SJCRH30 (cell line): ENCODE measurements around the gene GCH1. TPM values are rescaled to one million over a fixed set of nuclear protein-coding genes. Genes with fewer than 3 reads are reported as not detected.
"Not testable (repeated sequence)": the region's sequence is repeated elsewhere in the genome, so short reads cannot be mapped to it uniquely, and the experiment has no call there.

ENCODE experiments used
- DNase-seq, 2 experiments: peaks; one replicate each; pipeline ENCODE4 v3.0.0-alpha.2; 2015 to 2020
- H3K27ac ChIP-seq: fragments of 250-450 bp; sonication (Bioruptor Pico); 2 replicates; pipeline ENCODE4 v1.5.1; 2020; ENCODE audit warnings: mild to moderate bottlenecking, moderate library complexity
- H3K27me3 ChIP-seq: fragments of 250-450 bp; sonication (Bioruptor Pico); 2 replicates; pipeline ENCODE4 v1.5.1; 2020; ENCODE audit warnings: mild to moderate bottlenecking, moderate library complexity
- H3K36me3 ChIP-seq: fragments of 250-450 bp; sonication (Bioruptor Pico); 2 replicates; pipeline ENCODE4 v1.5.1; 2020; ENCODE audit warnings: mild to moderate bottlenecking, moderate library complexity
- H3K4me1 ChIP-seq: fragments of 250-450 bp; sonication (Bioruptor Pico); 2 replicates; pipeline ENCODE4 v1.5.1; 2020; ENCODE audit warnings: mild to moderate bottlenecking, moderate library complexity
- H3K4me3 ChIP-seq: fragments of 250-450 bp; sonication (Bioruptor Pico); 2 replicates; pipeline ENCODE4 v1.5.1; 2020; ENCODE audit warnings: mild to moderate bottlenecking, moderate library complexity
- H3K9me3 ChIP-seq: fragments of 250-450 bp; sonication (Bioruptor Pico); replicated peaks from 2 replicates; pipeline ENCODE4 v1.5.1; 2020; ENCODE audit warnings: mild to moderate bottlenecking, moderate library complexity
- total RNA-seq: library from RNA; depleted of rRNA; stranded (reverse); fragments of >200 nt; shearing (Covaris generic); gene quantifications from 2 replicates; pipeline ENCODE4 v1.2.3, GENCODE V29; 2014

GCH1 gene
- total RNA-seq, 1 experiment from 2014 or later, result 3.0 TPM

GRCh38 chr14:54809767-54810166 lies 92.9 kb downstream of the GCH1 start:
- Histone ChIP-seq H3K9me3 (no peaks in the 10 kb centered on the region), H3K36me3 (no peaks in the 10 kb centered on the region), H3K27ac (no peak overlapping the region), H3K27me3 (no peaks in the 10 kb centered on the region), H3K4me3 (no peak overlapping the region), H3K4me1 (no peaks in the 10 kb centered on the region)
- DNase-seq, result no peak

DNA sequence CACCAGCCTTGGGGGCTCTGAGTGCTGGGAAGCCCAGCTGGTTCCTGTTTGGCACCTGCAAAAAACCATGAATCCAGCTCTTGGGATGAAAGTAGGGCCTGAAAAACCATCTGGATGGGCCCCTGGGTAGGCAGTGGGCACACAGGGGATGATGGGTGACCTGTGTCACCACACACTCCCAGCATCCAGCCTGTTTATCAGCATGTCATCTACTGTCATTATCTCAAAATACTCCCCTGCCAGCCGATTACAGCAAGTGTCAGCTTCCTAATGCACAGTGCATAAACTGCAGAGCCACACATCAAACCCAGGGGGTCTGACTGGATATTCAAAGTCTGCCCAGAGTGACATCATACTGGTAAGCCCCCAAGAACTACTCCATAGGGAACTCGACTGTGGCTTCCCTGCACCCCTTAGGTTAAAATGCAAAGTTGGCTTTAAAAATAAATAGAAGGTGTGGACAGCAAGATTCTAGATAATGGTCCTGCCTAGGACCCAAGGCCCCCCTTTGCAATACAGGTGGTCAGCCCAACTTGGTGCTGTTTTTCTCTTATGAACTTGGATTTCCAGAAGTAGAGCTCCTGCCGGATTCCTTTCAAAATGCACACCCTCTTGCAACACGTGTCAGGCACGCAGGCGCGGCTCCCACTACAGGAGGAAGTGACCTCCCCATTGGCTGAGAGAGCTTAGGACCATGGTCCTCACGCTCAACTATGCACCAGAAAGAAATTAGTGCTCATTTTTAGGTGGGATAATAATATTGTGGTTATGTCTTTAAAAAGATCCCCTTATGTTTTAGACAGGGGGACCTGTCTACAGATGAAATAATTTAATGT lies 94.1 kb downstream of the GCH1 start:
- Histone ChIP-seq H3K4me1 (no peaks in the 10 kb centered on the region), H3K27me3 (no peaks in the 10 kb centered on the region), H3K4me3 (no peak overlapping the region), H3K36me3 (no peaks in the 10 kb centered on the region), H3K9me3 (no peaks in the 10 kb centered on the region), H3K27ac (no peak overlapping the region)
- no peak for DNase-seq

DNA sequence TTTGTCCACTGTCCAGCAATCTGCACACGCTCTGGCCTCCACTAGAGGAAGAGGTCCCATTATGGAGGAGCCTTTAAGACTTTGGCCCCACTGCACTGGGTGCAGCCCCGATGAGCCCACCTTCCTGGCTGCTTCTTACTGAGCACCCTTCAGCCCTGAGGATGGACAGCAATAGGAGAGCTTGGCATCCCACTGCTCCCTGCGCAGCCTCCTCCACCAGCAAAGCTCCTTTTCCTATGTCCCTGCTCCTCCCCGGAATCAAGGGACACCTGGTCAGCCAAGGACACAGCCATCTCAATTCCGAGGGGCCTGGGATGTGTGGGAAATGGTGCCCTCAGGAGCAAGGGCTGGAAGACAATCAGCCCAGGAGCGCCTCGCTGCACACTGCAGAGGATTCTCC lies 94.7 kb downstream of the GCH1 start:
- Histone ChIP-seq H3K36me3 (no peaks in the 10 kb centered on the region), H3K4me1 (no peaks in the 10 kb centered on the region), H3K27me3 (no peaks in the 10 kb centered on the region), H3K9me3 (no peaks in the 10 kb centered on the region), H3K27ac (no peak overlapping the region), H3K4me3 (no peak overlapping the region)
- no peak for DNase-seq

GRCh38 chr14:54807428-54807827 lies 95.2 kb downstream of the GCH1 start:
- H3K4me3 ChIP-seq, result no peak overlapping the region
- no peaks in the 10 kb centered on the region for H3K9me3 ChIP-seq
- DNase-seq, result no peak
- no peaks in the 10 kb centered on the region for H3K27me3 ChIP-seq
- no peaks in the 10 kb centered on the region for H3K36me3 ChIP-seq
- H3K27ac ChIP-seq, result no peak overlapping the region
- no peaks in the 10 kb centered on the region for H3K4me1 ChIP-seq

DNA sequence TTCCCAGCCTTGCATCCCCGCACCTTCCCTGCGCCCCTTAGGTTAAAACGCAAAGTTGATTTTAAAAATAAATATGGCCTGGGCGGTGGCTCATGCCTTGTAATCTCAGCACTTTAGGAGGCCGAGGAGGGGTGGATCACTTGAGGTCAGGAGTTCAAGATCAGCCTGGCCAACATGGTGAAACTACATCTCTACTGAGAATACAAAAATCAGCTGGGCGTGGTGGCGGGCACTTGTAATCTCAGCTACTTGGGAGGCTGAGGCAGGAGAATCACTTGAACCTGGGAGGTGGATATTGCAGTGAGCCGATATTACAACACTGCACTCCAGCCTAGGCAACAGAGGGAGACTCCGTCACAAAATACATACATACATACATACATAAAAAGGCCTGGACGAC lies 96.0 kb downstream of the GCH1 start:
- no peak overlapping the region for H3K27ac ChIP-seq
- H3K4me3 ChIP-seq, result no peak overlapping the region
- no peaks in the 10 kb centered on the region for H3K9me3 ChIP-seq
- DNase-seq, result no peak
- H3K4me1 ChIP-seq, result no peaks in the 10 kb centered on the region
- H3K27me3 ChIP-seq, result no peaks in the 10 kb centered on the region
- H3K36me3 ChIP-seq, result no peaks in the 10 kb centered on the region

DNA sequence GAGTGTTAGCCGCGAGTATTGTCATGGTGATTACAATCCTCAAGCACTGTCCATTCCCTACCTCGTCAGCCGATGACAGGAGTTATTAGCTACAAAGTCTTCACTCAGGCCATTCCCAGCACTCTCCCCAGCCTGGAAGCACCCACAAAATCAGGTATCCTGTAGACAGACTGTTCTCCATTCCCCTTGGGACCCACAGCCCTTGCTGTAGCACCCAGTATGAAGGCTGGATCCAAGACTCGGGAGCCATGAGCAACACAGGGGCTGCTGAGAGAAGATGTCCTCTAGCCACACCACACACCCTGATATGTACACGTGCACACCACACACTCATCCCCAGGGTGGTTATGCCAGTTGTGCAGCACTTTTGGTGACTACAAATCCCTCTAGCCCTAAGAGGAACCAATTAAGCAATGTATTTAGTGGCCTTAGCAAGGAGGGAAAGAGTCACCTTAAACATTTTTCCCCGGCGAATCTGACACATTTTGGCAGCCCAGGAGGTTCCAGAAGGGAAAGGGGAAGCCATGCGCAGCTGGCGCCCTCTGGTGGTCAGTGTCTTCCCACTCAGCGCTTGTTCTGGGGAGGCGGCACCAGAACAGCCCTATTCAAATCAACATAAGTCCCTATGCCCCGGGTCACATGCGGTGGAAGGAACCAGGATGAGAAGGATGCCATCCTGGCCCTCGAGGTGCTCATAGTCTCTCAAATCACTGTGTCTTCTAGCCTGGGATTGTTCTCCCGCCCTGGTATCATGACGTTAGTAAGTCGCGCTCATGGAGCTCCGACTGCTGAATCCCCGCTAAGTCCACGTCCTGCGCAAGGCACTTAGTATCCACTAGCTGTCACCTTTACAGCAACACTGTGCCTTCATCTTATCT lies 96.9 kb downstream of the GCH1 start:
- Histone ChIP-seq H3K4me1 (no peaks in the 10 kb centered on the region), H3K9me3 (no peaks in the 10 kb centered on the region), H3K27me3 (no peaks in the 10 kb centered on the region), H3K36me3 (no peaks in the 10 kb centered on the region), H3K4me3 (peak overlapping the region; percentile 32), H3K27ac (no peak overlapping the region)
- peak; percentile 72 to 91 for DNase-seq

- Histone ChIP-seq H3K27me3 (no peaks in the 10 kb centered on the region), H3K4me3 (no peak overlapping the region), H3K4me1 (no peaks in the 10 kb centered on the region), H3K27ac (no peak overlapping the region), H3K9me3 (no peaks in the 10 kb centered on the region), H3K36me3 (no peaks in the 10 kb centered on the region)
- no peak for DNase-seq
These were observed 97.6 kb downstream of the GCH1 start for GRCh38 chr14:54805070-54805444.

- no peak for DNase-seq
- H3K36me3 ChIP-seq, result no peaks in the 10 kb centered on the region
- no peaks in the 10 kb centered on the region for H3K4me1 ChIP-seq
- no peak overlapping the region for H3K4me3 ChIP-seq
- no peak overlapping the region for H3K27ac ChIP-seq
- no peaks in the 10 kb centered on the region for H3K9me3 ChIP-seq
- no peaks in the 10 kb centered on the region for H3K27me3 ChIP-seq
These were observed 98.0 kb downstream of the GCH1 start for GRCh38 chr14:54804538-54805041.

DNA sequence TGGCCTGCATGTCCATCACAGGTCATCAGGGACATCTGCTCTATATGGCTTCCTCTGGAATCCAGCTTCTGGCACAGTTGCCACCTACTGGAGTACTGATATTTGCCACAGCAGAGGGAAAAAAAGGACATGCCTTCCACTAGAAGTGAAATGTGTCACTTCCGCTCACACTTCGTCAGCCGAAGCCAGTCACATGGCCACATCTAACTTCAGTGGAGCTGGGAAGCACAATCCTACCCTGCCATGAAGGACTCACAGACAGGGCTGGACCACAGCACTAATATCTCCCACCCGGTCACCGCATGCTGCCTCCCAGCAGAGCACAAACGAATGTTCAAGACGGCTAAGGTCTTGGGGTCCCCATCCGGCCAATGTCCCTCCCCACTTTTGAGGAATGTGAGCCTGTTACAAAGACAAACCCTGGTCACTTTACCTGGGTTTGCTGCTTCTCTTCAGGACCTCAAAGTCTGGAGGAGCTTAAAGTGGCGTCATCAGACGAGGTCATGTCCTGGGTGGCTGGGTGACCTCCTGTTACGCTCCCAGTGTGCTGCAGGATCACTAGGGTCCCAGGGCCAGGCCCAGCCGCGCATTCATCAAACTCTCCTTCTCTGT lies 98.6 kb downstream of the GCH1 start:
- no peak overlapping the region for H3K27ac ChIP-seq
- no peaks in the 10 kb centered on the region for H3K27me3 ChIP-seq
- H3K36me3 ChIP-seq, result no peaks in the 10 kb centered on the region
- no peak for DNase-seq
- H3K9me3 ChIP-seq, result no peaks in the 10 kb centered on the region
- H3K4me3 ChIP-seq, result no peak overlapping the region
- no peaks in the 10 kb centered on the region for H3K4me1 ChIP-seq

- no peak for DNase-seq
- Histone ChIP-seq H3K36me3 (no peaks in the 10 kb centered on the region), H3K27ac (no peak overlapping the region), H3K4me3 (no peak overlapping the region), H3K27me3 (no peaks in the 10 kb centered on the region), H3K9me3 (no peaks in the 10 kb centered on the region), H3K4me1 (no peaks in the 10 kb centered on the region)
These were observed 99.2 kb downstream of the GCH1 start for GRCh38 chr14:54803396-54803795.

DNA sequence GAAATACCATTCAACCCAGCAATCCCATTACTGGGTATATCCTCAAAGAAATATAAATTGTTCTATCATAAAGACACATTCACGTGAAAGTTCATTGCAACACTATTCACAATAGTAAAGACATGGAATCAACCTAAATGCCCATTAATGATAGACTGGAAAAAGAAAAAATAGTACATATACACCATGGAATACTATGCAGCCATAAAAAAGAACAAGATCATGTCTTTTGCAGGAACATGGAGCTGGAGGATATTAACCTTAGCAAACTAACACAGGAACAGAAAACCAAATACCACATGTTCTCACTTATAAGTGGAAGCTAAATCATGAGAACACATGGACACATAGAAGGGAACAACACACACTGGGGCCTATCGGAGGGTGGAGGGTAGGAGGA lies 101.1 kb downstream of the GCH1 start:
- H3K4me3 ChIP-seq, H3K27ac ChIP-seq, H3K4me1 ChIP-seq, DNase-seq, H3K36me3 ChIP-seq, H3K27me3 ChIP-seq, H3K9me3 ChIP-seq: not testable (repeated sequence)

DNA sequence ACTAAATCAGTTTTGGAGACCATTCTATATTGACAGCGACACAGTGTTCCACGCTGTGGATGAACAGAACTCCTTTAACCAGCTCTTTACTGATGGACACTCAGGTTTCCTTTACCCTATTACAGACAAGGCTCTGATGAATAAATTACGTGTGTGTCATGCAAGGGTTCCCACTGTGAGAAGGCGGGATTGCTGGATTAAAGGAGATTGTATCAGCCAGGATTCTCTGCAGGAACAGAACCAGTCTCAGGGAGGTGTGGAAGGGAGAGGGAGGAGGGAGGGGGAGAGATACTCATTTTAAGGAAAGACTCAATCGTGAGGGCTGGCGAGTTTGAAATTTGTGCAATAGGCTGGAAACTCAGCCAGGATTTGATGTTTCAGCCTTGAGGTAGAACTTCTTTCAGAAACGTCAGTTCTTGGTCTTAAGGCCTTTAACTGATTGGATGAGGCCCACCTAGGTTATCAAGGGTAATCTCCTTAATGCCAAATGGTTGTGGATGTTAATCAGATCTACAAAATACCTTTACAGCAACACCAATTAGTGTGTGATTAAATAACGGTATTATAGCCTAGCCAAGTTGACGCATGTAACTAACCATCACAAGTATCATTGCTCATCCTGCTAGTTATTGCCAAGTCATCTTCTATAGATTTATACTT lies 104.0 kb downstream of the GCH1 start:
- DNase-seq, result no peak
- H3K9me3 ChIP-seq, result no peaks in the 10 kb centered on the region
- H3K4me1 ChIP-seq, result no peaks in the 10 kb centered on the region
- no peaks in the 10 kb centered on the region for H3K36me3 ChIP-seq
- H3K27me3 ChIP-seq, result no peaks in the 10 kb centered on the region
- no peak overlapping the region for H3K27ac ChIP-seq
- no peak overlapping the region for H3K4me3 ChIP-seq

DNA sequence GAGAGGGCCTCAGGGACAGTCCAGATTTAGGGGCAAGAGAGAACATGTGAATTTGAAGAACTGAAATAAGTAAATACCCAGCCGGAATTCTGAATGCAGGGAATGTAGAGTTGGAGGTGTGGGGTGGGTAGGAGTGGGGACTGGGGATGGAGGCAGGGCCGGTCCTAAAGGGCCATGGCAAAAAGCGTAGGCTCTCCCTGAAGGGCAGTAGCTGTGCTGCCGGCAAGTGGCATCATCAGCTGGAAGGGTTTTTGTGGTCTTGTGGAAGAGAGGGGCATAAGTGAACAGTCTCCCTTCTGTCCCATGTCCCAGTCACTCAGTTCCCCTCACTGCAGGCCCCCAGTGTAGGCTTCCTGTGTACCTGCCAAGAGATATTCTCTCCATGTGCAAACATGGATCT lies 104.6 kb downstream of the GCH1 start:
- Histone ChIP-seq H3K27ac (no peak overlapping the region), H3K27me3 (no peaks in the 10 kb centered on the region), H3K4me3 (no peak overlapping the region), H3K4me1 (no peaks in the 10 kb centered on the region), H3K9me3 (no peaks in the 10 kb centered on the region), H3K36me3 (no peaks in the 10 kb centered on the region)
- no peak for DNase-seq

- Histone ChIP-seq H3K36me3 (no peaks in the 10 kb centered on the region), H3K27me3 (no peaks in the 10 kb centered on the region), H3K27ac (no peak overlapping the region), H3K4me3 (no peak overlapping the region), H3K9me3 (no peaks in the 10 kb centered on the region), H3K4me1 (no peaks in the 10 kb centered on the region)
- DNase-seq, result no peak
These were observed 105.1 kb downstream of the GCH1 start for GRCh38 chr14:54797556-54797955.

GRCh38 chr14:54796961-54797360 lies 105.7 kb downstream of the GCH1 start:
- no peak overlapping the region for H3K27ac ChIP-seq
- no peak for DNase-seq
- no peaks in the 10 kb centered on the region for H3K36me3 ChIP-seq
- H3K27me3 ChIP-seq, result no peaks in the 10 kb centered on the region
- no peaks in the 10 kb centered on the region for H3K9me3 ChIP-seq
- H3K4me3 ChIP-seq, result no peak overlapping the region
- H3K4me1 ChIP-seq, result no peaks in the 10 kb centered on the region
